AG10803 (cell line): Measurements from ENCODE around the gene PYGB.

Experiments used
- DNase-seq: peaks from one replicate; pipeline ENCODE4 v3.0.0; 2010; ENCODE audit warnings: low read depth
- H3K4me3 ChIP-seq: 2 replicates; pipeline ENCODE4 v1.5.1; 2011; ENCODE audit warnings: mild to moderate bottlenecking, low read length, control low read depth
- CTCF ChIP-seq: conservative IDR thresholded peaks from 2 replicates; pipeline ENCODE4 v1.5.1; 2011; ENCODE audit warnings: mild to moderate bottlenecking, low read length, control low read depth, inconsistent platforms

PYGB gene

GRCh38 chr20:25216199-25216945, 31.5 kb upstream of the PYGB start:
- no peak for DNase-seq
- TF ChIP-seq CTCF, result no peak
- H3K4me3 ChIP-seq, result no peak overlapping the region

GRCh38 chr20:25217161-25218108, 30.4 kb upstream of the PYGB start:
- DNase-seq, result no peak
- no peak for TF ChIP-seq CTCF
- H3K4me3 ChIP-seq, result no peak overlapping the region

- DNase-seq, result no peak
- no peak overlapping the region for H3K4me3 ChIP-seq
- TF ChIP-seq CTCF, result no peak
These were observed 29.8 kb upstream of the PYGB start for GRCh38 chr20:25218109-25218486.

GRCh38 chr20:25218492-25218891, 29.4 kb upstream of the PYGB start:
- no peak overlapping the region for H3K4me3 ChIP-seq
- DNase-seq, result no peak
- TF ChIP-seq CTCF, result no peak

- DNase-seq, result no peak
- TF ChIP-seq CTCF, result no peak
- H3K4me3 ChIP-seq, result no peak overlapping the region
These were observed 28.5 kb upstream of the PYGB start for GRCh38 chr20:25219365-25219764.

GRCh38 chr20:25220021-25220730, 27.7 kb upstream of the PYGB start:
- DNase-seq, result no peak
- no peak overlapping the region for H3K4me3 ChIP-seq
- peak; percentile 26; the same call in 1 of the 2 replicates for TF ChIP-seq CTCF
